ENCODE measurements around the gene EFNA1. TPM values are rescaled to one million over a fixed set of nuclear protein-coding genes. Genes with fewer than 3 reads are reported as not detected.

The EFNA1 gene
- total and polyA plus RNA-seq, 2 of the 13 experiments (the other 11 are each of a cell fraction or from before 2014, with no cell fraction given) = 81.8 to 874 TPM

DNA sequence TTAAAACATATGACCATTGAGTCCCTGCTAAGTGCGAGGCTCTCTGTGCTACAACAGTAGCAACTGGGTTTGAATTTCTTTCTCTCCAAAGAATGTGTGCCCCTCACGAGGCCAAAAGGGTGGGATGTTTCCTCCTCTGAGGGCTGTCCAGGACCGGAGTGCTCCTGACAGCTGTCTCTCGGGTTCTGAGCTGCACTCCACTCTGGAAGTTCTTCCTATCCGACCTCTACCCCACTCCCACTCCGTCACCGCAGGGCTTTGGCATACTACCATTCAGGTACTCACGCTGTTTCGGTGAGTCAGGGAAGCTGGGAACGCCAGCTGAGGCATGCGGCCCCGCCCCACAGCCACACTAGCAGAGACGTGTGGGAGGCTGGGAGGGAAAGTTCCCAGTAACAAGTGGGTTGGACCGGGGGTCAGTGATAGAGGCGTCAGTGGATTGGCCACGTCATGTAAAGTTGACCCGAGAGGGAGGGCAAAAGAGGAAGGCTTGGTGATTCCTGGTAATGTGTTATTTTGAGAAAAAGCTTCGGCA, 7.3 kb downstream of the EFNA1 start (continued):
- TF ChIP-seq RCOR2 (CRISPR knock-in tag; IDR thresholded peaks at IDR 0.05) = no peak
- TF ChIP-seq CBX2 (IDR thresholded peaks at IDR 0.05; ENCODE audit: low read depth, low read length) = no peak
- TF ChIP-seq CBX2 (CRISPR knock-in tag; IDR thresholded peaks at IDR 0.05; ENCODE audit: low read depth) = no peak
- no peak for TF ChIP-seq PHF8 (CRISPR knock-in tag; IDR thresholded peaks at IDR 0.05)
- TF ChIP-seq ARNT (IDR thresholded peaks at IDR 0.05) = no peak
- no peak for TF ChIP-seq AHR (CRISPR knock-in tag; IDR thresholded peaks at IDR 0.05)
- TF ChIP-seq, protein P1, sequence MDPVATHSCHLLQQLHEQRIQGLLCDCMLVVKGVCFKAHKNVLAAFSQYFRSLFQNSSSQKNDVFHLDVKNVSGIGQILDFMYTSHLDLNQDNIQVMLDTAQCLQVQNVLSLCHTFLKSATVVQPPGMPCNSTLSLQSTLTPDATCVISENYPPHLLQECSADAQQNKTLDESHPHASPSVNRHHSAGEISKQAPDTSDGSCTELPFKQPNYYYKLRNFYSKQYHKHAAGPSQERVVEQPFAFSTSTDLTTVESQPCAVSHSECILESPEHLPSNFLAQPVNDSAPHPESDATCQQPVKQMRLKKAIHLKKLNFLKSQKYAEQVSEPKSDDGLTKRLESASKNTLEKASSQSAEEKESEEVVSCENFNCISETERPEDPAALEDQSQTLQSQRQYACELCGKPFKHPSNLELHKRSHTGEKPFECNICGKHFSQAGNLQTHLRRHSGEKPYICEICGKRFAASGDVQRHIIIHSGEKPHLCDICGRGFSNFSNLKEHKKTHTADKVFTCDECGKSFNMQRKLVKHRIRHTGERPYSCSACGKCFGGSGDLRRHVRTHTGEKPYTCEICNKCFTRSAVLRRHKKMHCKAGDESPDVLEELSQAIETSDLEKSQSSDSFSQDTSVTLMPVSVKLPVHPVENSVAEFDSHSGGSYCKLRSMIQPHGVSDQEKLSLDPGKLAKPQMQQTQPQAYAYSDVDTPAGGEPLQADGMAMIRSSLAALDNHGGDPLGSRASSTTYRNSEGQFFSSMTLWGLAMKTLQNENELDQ (CRISPR knock-in tag; IDR thresholded peaks at IDR 0.05; ENCODE audit: borderline replicate concordance) = no peak
- peak; percentile 63; the same call in 1 of the 2 replicates for TF ChIP-seq KMT2A (CRISPR knock-in tag; IDR thresholded peaks at IDR 0.05)
- TF ChIP-seq SMARCE1 (IDR thresholded peaks at IDR 0.05; ENCODE audit: borderline replicate concordance) = no peak
- no peak for TF ChIP-seq JUNB (CRISPR knock-in tag; IDR thresholded peaks at IDR 0.05; ENCODE audit: borderline replicate concordance)
- TF ChIP-seq TRIM24 (CRISPR knock-in tag; IDR thresholded peaks at IDR 0.05) = no peak
- no peak for TF ChIP-seq ZNF414 (CRISPR knock-in tag; IDR thresholded peaks at IDR 0.05)
- no peak; the same call in 1 of the 2 replicates for TF ChIP-seq ZC3H13 (CRISPR knock-in tag; IDR thresholded peaks at IDR 0.05)
- TF ChIP-seq HMG20B (CRISPR knock-in tag; conservative IDR thresholded peaks at IDR 0.05) = no peak
- peak; percentile 82; the same call in 1 of the 2 replicates for TF ChIP-seq SMYD3 (CRISPR knock-in tag; IDR thresholded peaks at IDR 0.05)
- TF ChIP-seq SP5 (CRISPR knock-in tag; IDR thresholded peaks at IDR 0.05; ENCODE audit: borderline replicate concordance, low read depth) = peak; percentile 93
- no peak for TF ChIP-seq LRRFIP1 (CRISPR knock-in tag; conservative IDR thresholded peaks at IDR 0.05)
- TF ChIP-seq, protein P2, sequence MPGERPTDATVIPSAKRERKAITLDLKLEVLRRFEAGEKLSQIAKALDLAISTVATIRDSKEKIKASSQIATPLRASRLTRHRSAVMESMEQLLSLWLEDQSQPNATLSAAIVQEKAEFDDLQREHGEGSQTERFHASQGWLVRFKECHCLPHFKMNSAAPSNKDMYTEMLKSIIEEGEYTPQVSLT (CRISPR knock-in tag; IDR thresholded peaks at IDR 0.05; ENCODE audit: borderline replicate concordance, low read depth) = no peak
- no peak for TF ChIP-seq ZNF543 (CRISPR knock-in tag; IDR thresholded peaks at IDR 0.05)
- TF ChIP-seq ZIK1 (CRISPR knock-in tag; IDR thresholded peaks at IDR 0.05; ENCODE audit: borderline replicate concordance, low read depth) = 0 out of 2 replicates have a peak, but pooled peaks have one; percentile 48
- TF ChIP-seq, protein P3, sequence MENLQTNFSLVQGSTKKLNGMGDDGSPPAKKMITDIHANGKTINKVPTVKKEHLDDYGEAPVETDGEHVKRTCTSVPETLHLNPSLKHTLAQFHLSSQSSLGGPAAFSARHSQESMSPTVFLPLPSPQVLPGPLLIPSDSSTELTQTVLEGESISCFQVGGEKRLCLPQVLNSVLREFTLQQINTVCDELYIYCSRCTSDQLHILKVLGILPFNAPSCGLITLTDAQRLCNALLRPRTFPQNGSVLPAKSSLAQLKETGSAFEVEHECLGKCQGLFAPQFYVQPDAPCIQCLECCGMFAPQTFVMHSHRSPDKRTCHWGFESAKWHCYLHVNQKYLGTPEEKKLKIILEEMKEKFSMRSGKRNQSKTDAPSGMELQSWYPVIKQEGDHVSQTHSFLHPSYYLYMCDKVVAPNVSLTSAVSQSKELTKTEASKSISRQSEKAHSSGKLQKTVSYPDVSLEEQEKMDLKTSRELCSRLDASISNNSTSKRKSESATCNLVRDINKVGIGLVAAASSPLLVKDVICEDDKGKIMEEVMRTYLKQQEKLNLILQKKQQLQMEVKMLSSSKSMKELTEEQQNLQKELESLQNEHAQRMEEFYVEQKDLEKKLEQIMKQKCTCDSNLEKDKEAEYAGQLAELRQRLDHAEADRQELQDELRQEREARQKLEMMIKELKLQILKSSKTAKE (CRISPR knock-in tag; IDR thresholded peaks at IDR 0.05; ENCODE audit: borderline replicate concordance) = no peak; the same call in 1 of the 2 replicates
- TF ChIP-seq, protein P4, sequence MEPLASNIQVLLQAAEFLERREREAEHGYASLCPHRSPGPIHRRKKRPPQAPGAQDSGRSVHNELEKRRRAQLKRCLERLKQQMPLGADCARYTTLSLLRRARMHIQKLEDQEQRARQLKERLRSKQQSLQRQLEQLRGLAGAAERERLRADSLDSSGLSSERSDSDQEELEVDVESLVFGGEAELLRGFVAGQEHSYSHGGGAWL (CRISPR knock-in tag; IDR thresholded peaks at IDR 0.05) = no peak
- TF ChIP-seq MAX (IDR thresholded peaks at IDR 0.05) = no peak

Measured in HepG2 (cell line).